ENCODE data around the gene MEIS1.
"Not testable (repeated sequence)": the region's sequence is repeated elsewhere in the genome, so short reads cannot be mapped to it uniquely, and the experiment has no call there.

MEIS1 gene

DNA sequence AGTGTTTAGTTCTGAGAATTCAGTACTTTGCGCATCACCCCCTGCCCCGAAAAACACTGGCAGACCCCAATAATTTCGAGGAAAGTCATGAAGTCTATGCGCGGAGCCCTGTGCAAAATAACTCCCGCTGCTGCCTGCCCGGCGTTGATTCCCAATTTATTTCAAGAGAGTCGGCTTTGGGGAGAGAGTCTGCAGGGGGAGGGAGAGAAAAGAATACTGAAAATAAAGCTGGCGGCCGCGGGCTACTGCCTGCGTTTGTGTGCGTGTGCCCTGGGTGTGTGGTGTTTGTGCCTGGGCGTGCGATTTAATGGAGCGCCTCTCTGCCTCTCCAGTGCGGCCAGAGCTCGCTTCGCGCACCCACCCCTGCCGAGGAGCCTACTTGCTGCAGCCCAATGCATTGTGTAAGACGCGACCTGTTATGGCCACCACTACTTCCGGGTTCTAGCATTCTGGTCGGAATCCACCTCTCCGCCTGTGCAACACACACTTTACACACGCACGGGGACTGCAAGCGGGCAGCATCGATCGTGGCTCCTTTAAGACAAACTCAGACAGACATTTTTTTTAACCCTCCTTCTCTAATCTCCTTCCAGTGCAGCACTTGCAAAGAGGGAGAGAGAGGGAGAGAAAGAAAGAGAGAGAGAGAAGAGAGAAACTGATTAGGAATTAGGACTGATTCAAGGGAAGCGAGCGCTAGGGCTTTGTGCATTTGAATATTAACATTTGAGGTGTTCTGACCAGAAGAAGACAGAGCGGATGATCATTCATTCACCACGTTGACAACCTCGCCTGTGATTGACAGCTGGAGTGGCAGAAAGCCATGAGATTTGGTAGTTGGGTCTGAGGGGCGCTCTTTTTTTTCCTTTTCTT is at the start of gene MEIS1:
Gene MEIS1, plus strand, starts transcription at position 447 of the 870 bp plus-strand sequence. CDS start 732 bp downstream, outside the sequence.
- peak; percentile 81 for DNase-seq

DNA sequence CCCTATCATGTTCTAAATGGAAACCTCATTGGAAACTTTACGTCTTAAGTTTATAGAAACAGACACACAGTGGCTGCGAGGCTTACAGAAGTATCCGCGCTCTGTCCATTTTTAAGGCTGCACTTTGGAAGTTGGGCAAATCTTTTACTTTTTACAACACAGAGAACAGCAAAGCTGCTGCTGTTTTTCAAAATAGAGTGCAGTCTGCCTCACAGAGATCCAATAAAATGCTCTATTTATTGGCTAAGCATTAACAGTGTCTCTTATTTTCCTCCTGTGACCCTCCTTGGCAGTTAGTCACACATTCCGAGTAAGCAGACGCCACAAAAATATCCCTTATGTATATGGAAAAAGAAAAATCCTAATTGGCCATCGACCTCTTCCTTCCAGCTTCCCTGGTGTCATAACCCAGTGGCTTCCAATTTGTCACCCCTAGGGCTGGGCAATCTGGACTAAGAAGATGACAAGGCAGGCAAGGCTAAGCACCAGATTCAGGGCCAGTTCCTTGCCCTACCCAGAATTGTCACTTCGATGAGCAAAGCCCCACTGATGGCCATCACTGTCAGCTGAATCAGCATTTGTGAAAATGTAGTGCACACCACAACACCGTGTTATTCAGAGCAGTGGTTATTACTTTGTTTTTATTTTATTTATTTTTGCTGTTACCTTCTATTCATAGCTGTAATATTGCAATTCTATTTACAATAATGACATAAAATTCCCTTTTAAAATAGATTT is 47.7 kb upstream of the MEIS1 start:
- DNase-seq = no peak

DNA sequence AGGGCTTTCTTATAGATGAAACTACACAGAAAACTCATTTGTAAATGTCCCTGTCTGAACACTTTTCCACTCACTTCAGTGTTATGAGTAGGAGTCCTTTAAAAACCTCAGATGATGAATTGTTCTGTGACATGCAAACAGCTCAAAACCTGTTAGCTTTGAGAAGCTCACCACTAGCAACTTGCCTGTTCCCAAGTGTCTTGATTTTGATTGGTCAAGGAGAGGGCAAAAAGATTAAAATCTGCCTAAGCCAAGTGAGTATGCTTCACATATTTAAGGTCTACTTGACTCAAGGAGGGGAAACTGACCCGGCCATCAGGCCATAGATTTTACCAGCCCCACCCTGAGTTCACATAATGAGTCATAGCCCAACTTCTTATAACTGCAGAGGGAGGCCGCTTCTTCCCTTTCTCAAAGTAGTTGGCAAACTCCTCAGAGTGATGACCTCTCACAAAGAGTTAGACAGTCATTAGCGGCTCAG is 45.2 kb upstream of the MEIS1 start:
- DNase-seq = no peak

DNA sequence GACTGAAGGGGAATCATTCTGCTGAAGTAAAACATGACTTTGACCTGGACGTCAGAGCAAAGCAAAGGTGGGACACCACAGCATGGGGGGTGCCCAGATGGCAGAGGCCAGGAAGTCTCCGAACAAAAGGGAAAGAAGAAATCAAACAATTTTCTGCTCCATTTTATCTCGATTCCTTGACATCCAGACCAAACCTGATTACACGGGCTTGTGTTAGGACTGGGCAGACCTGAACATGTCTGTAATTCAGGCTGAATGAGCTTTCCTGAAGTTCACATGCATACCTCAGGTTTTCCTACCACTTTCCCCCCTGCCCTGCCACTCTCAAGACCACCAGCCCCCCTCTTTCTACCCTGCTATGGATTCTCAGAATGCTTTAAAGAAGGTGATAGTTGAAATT is 44.8 kb upstream of the MEIS1 start:
- no peak for DNase-seq

DNA sequence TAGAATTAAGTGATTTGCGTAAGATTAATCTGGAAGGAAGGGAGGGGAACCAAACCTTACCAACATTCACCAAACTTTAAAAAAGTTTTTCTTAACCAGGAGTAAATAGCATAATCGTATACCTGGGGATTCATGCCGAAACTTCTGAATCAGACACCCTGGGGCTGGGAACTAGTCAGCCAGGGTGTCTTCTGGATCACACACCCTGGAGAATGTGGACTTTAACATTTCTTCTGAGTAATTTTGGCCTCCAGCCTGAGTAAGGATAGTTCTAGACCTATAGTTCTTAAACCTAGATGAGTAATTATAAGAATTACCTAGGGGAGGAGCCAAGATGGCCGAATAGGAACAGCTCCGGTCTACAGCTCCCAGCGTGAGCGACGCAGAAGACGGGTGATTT is 44.1 kb upstream of the MEIS1 start:
- DNase-seq = no peak

DNA sequence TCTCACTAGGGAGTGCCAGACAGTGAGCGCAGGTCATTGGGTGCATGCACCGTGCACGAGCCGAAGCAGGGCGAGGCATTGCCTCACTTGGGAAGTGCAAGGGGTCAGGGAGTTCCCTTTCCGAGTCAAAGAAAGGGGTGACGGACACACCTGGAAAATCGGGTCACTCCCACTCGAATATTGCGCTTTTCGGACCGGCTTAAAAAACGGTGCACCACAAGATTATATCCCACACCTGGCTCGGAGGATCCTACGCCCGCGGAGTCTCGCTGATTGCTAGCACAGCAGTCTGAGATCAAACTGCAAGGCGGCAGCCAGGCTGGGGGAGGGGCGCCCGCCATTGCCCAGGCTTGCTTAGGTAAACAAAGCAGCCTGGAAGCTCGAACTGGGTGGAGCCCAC is 43.7 kb upstream of the MEIS1 start:
- DNase-seq = not testable (repeated sequence)

DNA sequence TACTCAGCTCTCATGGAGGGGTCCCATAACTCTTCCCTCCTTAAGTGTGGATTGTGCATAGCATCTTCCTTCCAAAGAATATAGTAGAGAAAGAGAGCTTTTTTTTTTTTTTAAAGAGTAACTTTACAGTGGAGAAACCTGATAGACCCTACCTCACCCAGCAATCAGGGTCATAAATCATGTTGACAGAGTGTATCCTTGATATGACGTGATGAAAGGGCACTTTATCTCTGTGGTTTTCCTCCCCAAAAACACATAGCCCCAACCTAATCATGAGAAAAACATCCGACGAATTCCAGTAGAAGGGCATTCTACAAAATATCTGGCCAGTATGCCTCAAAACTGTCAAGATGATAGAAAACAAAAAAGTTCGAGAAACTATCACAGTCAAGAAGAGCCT is 29.5 kb upstream of the MEIS1 start:
- no peak for DNase-seq

DNA sequence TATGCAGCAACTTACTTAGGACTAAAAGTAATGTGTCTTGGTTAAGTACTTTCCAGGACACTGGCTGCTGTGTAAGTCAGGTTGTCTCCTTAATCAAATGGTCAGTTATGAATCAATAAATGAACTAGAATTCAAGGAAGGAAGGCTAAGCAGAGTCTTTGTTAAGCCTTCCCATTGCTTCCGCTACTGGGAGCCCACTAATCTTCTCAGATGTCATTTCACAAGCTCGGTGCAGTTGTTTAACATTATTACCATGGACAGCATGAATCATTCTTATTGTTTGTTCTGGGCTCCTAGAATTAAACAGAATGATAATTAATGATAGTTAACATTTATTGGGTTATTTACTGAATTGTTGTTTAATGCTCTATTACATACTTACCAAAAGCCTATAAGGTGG is 26.0 kb upstream of the MEIS1 start:
- DNase-seq = no peak

DNA sequence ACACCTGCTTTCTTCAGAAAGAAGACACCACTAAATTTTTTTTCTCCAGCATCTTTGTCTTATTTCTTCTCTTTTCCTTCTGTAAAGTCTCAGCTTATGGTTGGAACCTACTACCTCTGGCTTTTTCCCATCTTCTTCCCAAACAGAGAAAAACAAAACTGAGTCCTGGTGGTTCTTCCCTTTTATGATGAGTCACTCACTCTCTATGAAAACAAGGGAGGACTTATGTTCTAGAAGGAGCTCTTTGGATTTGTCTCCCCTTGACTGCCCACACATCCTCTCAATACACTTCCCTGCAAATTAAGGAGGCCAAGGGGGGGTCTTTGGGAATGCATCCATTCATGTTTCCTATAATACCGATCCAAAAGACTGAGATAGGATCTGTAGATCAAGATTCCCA is 22.1 kb upstream of the MEIS1 start:
- no peak for DNase-seq

DNA sequence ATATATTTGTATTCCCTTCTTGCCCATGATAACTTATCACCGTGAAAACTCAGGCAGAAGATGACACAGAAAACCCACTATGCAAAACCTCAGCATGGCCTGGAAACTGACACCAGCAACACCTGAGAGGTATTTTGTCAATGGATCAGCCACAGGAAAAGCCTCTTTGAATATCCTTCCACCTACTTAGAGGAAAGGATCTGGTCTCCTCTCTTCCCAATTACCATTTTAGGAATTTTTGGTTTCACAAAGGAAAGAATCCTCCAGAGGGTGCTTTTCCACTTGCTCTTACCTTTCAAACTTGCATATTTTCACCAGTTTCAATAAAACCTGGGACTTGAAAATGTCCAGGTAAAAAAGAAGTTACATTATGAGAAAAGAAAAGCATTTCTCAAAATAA is 20.0 kb upstream of the MEIS1 start:
- DNase-seq = no peak

DNA sequence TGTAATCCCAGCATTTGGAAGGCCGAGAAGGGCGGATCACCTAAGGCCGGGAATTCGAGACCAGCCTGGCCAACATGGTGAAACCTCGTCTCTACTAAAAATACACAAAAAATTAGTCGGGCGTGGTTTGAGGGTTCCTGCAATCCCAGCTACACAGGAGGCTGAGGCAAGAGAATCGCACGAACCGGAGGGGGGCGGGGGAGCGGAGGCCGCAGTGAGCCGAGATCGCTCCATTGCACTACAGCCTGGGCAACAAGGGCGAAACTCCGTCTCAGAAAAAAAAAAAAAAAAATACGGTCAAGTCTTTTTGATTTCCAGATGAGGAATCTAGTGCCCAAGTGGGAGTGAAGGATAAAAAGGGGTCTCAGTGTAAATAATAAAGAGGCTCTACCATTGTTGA is 16.5 kb upstream of the MEIS1 start:
- no peak for DNase-seq

DNA sequence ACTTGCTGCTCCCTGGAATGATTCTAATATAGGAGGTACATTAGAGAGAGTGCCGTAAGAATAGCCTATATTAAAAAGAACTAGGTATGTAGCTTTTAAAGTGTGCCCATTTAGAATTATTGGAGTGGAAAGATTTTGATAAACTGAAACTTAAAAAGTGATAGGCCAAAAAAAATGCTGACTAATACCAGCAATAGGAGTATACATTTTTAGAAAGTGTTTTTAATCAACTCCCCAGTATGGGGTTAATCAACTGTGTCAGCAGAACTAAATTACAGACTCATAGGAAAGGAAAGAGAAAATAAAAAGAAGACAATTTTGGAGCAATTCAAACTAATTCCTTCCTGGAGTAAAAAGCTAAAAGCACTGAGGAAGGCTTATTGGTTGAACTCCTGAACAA is 13.3 kb upstream of the MEIS1 start:
- DNase-seq = no peak

DNA sequence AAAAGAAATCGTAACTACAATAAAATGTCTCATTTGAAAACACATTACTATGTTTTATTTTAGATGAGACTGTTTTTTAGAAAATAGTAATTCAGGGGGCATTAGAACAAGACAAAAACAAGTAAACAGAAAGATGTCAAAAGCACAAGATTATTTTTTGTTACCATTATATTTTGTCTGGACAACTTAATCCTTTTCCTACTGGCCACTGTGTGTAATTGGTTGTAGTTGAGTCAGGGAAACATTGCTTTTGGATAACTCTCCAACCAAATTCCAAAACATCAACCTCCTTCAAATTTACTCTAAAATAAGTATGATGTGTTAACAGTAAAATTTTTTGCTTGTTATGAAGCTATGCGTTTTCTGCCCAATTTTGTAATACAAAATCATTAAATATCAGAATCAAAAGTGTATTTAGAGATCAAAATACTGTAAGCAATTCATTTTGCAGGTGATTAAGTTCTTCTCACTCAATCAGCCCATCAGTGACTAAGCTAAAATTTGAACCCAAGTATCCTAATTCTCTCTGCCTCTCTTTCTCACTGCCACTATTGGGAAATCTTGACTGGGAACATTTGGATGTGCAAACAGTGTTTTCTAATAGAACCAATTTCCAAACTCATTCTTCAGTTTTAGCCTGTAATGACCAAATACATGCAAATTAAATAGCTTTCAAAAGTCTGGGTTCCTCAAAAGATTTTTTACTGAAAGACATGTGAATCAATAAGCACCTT is 11.4 kb upstream of the MEIS1 start:
- DNase-seq = no peak

DNA sequence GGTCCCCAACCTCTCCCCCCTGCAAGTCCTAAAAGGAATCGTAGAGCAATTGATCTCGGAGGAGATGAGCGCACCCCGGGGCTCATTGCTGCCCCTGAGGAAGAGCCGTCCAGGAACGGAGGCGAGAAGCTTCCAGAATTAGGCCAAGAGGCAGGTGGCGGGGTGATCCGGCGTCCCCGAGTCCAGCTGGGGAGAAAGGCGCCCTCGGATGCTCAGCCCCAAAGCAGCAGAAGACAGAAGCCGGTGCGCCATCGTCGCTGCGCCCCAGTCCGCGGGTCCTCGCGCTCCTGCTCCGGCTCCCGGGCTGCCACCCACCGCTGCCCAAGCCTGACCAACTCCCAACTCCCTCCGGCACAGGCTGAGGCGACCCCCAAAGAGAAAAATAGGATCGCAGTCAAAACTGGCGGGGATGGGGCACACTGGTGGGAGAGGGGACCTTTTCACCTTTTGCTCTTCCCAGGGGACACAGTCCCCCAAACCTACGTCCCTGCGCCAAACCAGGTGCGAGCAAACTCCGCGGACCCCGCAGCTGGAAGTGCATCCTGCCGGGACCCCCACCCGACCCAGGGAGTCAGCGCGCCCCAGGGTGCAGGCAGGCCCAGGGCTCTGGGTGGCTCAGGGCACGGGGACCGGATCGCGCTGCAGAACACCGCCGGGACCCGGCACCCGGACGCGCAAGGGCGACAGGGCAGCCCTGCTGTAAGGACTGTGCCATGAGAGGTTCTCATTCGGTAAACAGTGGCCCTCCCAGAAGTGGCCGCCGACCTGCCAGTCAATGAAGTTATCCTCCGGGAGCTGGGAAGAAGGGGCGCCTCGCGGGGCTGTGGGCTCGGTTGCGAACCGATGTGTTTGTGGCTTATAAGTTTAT is 8.4 kb upstream of the MEIS1 start:
- DNase-seq = no peak

DNA sequence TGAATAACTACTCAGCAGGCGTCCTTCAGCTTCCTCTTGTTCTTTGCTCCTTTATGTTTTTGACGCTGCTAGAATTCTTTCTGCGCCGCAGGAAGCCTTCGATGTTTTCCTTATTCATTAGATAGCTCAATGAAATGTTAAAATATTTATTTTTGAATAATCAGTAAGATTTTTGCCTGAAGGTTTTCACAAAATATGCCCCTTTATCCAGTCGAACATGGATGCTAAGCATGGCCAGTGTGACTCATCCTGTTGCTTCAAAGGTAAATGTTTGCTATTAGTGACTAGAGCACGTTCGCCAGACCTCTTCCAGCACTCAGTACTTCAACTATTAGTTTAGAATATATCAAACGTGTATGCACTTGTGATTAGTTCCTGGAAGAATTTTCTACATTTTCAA is 7.6 kb upstream of the MEIS1 start:
- no peak for DNase-seq

DNA sequence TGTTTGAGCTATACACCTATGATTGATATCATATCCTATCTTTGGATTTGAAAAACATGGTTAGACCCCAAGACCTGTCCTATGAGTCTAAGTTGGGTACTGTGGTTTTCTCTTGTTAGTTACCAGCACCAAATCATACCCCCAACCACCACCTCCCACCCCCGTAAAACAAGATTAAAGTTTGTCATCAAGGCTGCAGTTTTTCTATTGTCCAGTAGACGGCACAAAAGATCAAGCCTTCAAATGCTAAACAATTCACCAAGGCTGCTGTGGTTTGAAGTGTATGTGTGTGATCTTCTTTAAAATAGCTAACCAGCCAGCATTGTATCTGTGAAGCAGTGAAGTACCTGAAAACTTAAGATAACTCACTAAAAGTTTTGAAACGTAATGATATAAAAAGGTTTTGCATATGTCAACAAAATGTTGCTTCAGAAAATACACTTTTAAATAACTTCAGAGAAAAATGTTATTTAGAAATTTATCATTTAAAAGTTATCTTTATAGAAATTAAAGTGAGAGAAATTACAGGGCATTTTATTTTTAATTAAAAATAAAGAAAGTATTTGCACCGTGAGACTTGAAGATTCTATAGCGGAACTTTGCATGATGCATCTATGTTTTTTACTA is 5.8 kb upstream of the MEIS1 start:
- DNase-seq = no peak

DNA sequence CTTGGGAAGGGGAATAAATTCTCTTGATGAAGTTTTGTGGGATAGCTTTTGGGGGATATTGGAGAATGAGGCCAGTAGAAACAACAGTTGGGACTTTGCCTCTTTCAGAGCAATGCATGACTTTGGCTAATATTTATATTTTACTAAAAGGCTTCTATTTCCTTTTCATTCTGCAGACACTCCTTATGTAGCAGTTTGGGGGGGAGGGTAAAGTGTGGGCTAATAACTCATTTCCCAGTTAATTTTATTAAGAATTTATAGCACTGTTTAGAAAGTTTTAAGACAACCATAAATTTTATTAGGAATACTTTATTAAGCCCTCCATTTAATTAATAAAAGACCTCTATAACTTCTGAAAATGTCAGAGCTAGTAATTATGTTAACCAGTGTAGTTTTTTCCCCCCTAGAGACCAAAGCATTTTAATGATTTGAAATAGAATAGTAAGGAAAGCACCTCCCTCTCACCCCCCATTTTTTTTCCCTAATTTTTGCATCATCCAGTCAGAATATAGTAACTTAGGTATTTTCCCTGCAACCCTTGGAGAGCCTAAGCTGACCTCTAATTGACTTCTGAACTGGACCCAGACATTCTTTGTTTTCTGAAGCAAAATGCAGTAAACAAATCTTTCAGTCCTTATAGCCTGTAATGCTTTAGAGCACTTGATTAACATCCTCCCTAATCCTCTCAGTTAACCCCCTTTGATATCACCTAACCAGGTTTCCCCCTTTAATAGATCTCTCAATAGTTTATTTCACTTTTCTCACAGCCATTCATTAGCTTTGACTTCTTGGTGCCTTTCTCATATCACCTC is 5.0 kb upstream of the MEIS1 start:
- DNase-seq = no peak

DNA sequence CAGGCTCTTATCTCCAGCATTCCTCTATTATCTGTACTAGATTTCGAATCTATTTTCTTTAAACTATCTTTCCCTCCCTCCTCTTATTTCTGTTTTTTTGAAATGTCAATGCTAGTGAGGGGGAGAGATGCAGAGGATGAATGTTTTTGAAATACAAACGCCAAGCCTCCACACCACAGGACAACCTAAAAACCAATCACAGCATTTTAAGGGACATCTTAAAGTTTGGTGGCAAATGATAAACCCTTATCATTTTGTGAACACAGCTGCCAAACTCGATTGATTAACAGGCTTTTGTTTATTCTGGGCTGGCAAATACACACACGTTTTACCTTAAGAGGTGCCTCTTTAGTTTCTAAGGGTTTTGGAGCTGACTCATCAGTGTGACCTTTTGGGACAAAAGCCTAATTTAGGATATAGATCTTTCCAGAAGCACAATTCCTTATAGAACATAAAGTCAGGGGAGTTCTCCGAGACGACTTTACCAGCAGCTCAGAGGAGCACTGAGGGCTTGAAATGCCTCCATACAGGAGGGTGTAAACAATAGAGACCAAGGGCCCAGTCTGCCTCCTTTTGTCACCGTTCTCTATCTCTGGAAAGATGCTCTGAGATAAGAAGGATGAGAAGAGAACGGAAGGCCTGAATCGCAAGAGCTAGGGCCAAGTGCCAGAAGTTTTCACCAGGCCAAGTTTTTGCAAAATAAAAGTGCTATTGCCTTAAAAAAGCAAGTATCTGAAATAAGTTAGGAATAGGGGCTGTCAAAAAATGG is 4.2 kb upstream of the MEIS1 start:
- no peak for DNase-seq

DNA sequence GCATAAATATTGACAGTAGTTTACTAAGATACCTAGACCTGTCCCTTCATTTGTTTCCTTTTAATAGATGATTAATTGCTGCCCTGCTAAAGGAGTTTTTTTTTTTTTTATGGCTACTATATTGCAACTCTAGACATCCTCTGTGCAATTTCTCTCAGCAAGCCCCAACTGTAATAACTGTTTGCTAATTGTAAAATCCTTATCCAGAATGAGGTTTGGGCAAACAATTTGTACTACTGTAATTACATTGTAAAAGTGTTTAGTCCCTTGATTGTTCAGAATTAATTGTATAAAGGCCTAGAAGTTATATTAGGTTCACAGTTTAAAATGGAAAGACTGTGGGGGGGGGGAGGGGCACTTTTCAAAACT is 3.7 kb upstream of the MEIS1 start:
- no peak for DNase-seq

DNA sequence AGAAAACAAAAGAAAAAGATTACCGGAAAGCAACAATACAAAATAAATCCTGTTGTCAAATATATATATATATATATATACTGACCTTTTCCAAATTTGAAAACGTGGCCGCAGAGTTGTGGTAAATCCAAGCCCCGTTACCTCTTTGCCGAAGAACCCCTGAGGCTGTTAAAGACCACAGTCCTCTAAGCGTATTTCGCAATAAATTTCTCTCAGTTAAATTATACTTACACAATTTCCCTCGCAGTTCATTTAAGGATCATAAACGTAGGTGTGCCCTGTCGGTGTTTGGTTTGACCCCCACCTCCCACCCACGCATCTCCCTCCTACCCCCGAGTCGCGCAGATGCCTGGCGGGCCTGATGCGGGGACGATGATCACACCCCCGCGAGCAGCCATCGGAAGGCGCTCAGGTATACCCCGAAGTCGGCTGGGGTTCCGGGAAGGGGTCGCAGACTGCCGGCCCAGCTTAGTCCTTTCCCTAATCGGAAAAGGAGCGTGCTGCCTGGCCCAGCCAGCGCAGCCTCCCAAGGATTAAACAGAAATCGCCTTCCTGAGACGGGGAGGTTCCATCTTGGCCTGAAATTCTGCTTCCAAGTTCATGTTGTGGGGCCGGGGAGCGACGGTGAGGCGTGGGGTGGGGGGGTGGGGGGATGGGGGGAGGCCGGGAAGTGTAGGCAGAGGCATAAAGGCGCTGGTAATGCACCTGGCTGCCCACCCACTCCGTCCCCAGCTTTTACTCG is 2.9 kb upstream of the MEIS1 start:
- DNase-seq = no peak

All from NK-92 treated with Interleukin-12 subunit alpha and Interleukin-12 subunit beta, amount 100 ng/mL, for 24 hours (cell line).